GM21515 (cell line): Measurements from ENCODE around the gene LRRC8D.

Source experiments
- ATAC-seq: cut with Tn5 transposase; IDR thresholded peaks from one replicate; pipeline ENCODE4 v1.9.1; 2021; ENCODE audit not compliant: unreplicated experiment

The LRRC8D gene

DNA sequence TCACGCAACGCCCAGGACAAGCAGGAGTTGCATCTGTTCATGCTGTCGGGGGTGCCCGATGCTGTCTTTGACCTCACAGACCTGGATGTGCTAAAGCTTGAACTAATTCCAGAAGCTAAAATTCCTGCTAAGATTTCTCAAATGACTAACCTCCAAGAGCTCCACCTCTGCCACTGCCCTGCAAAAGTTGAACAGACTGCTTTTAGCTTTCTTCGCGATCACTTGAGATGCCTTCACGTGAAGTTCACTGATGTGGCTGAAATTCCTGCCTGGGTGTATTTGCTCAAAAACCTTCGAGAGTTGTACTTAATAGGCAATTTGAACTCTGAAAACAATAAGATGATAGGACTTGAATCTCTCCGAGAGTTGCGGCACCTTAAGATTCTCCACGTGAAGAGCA, 113.6 kb downstream of the LRRC8D start:
- ATAC-seq = no peak

DNA sequence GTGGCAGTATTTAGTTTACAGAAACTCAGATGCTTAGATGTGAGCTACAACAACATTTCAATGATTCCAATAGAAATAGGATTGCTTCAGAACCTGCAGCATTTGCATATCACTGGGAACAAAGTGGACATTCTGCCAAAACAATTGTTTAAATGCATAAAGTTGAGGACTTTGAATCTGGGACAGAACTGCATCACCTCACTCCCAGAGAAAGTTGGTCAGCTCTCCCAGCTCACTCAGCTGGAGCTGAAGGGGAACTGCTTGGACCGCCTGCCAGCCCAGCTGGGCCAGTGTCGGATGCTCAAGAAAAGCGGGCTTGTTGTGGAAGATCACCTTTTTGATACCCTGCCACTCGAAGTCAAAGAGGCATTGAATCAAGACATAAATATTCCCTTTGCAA, 114.4 kb downstream of the LRRC8D start:
- ATAC-seq = no peak

- no peak for ATAC-seq
Measured at GRCh38 chr1:89936694-89937093, 115.9 kb downstream of the LRRC8D start.

- ATAC-seq = no peak
Measured at GRCh38 chr1:89938171-89939055, 117.6 kb downstream of the LRRC8D start.

DNA sequence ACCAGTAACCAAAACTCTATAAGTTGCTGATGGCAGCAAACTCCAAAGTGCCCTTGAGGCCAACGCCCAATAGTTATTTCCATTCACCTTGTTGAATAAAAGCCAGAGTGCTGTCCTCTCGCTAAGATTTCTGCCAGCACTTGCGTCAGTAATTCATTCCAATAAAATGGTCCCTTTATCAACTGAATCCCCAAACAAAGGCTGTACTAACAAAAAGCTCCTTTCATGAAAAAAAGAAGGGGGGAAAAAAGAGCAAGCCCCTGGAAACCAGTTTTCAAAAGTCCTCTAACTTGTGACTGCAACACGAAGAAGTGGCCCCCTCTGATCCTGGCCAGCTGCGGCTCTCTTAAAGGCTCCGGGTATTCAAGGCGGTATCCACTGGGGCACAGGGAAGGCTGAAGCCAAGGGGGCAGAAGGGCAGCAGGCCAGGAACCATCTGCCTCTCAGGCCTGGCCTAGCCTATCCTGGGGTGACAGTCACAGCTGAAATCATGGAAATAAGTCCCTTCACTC, 118.3 kb downstream of the LRRC8D start:
- no peak for ATAC-seq

DNA sequence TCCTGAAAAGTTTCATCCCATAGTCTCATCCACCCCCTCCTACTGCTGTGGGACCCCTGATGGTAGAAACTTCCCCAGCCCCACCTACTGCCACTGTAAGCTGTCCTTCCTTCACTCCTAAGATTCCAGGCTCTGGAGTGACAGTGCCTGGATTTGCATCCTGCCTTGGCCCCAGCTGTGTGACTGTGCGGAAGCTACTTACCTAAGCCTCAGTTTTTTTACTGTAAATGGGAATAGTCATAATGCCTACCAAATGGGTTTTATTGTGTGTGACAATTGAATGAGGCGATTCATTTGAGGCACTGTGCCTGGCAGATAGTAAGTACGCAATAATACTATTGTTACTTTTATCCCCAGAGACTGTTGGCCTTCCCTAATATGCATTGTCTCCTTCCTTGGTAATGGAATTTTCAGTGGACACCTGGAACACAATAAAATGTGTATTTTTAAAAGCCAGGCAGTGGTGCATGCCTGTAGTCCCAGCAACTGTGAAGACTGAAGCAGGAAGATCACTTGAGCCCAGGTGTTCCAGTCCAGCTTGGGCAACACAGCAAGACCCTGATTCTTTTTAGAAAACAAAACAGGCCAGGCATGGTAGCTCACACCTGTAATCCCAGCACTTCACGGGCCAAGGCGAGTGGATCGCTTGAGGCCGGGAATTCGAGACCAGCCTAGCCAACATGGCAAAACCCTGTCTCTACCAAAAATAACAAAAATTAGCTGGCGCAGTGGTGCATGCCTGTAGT, 119.0 kb downstream of the LRRC8D start:
- no peak for ATAC-seq

DNA sequence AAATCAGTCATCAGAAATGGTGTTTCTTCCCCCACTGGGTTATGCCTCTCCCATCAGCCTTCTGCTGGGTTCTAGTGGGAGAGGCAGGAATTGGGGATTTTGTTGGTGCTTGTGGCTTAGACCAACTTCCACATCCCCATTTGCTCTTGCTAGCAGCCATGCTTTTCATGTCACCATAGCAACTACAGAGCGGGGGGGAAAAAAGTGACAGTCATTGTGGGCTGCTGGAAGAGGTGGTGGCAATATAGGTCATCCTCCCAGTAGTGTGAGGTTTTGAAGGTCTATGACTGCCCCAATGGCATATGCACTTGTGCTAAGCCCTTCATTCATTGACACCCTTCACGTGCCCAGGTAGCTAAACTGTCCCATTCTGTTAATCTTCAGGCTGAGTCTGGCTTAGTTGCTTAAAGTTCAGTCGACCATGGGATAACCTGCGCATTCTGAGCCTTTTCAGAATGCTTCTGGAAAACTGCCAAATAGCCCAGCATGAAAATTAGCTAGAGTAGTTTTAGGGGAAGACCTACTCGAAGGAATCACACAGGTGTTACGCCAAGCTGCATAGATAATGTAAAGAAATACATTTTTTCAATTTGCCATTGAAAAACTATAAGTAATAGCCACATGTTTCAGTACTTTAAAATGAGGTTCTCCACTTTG, 120.4 kb downstream of the LRRC8D start:
- no peak for ATAC-seq

DNA sequence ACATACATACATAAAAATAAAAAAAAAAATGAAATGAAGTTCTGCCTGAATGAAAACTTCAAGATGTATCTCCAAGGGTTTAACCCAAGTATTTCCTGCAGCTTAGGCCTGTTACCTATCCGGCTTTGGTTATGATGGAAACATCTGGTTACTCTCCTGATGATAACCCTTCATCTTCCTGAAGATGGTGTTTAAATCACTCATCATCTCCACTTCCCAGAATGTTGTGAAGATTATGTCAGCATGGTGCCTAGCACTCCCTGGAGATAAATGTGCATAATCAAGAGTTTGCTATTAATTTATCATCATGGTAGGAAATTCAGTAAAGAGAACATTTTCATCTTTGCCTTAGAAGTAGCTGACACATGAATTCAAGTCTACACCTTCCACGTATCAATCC, 121.2 kb downstream of the LRRC8D start:
- no peak for ATAC-seq

DNA sequence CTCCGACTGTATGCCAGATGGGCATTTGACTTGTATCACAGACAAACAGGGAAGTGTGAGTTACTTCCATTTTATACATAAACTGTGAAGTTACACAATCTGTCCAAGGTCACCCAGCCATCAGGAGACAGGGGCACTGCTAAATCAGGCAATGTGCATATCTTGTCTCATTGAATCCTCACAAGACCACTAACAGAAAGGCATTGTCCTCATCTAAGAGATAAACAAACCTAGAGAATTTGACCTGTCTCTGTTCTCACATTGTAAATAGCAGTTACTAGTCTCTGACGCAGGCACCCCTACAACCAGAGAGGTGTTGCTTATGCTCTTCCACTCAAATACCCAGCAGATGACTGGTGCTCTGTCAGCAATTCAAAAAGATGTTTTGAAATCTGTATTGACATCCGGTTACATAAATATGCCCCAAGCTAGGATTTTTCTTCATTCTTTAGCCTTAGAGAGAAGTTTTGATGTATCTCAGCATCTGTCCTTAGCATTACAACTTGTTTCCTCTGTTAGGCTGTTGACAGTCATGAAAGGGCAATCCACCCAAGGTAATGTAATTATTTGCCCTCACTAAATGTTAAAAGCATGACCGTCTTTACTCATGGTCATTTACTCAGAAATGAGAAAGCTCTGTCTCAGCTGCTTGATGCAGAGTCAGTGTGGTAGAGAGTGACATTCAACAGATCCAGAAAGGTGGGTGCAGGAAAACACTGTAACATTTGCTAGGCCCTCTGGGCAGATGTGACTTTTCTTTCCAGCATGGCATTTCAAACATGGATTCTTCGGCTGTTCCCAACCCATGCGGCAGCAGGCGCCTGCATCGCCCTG, 122.2 kb downstream of the LRRC8D start:
- no peak for ATAC-seq

DNA sequence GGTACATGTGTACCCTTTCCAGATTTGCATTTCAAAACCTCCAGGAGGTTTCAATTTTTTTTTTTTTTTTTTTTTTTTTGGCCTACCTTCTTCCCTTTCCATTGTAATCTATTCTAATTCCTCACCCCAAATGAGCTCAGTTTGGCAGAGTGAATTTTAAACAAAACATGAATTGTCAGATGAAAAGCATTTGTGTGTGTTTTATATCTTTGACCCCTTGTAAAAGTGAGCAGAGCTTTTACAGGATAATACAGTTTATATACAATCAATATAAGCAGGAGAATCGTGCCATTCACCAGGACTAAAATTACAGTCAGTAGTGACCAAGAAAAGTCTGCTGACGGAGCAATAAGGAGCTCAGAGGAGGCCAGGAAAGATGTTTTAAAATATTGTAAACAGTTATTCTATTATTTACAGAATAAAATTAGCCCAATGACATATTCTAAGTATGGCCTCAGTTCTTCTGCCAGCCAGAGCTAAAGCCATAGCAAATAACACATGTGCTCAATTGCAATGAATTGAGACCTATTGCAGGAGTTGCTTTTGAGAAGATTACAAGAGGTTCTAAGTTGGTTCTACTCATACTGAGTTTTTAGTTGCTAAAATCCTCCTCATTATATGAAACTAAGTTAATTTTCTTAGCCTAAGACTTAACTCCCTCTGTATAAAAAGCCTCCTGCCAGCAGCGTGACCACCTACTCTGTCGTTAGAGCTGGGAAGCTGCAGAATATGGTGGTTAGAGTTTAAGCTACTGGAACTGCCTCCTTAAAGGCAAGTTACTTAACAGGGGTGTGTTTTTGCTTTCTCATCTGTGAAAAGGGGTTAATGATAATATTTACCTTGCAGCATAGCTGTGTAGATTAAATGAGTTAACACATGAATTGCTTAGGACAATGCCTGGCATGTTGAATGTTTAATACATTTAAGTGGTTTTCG, 123.3 kb downstream of the LRRC8D start:
- no peak for ATAC-seq

GRCh38 chr1:89945852-89946476, 125.1 kb downstream of the LRRC8D start:
- peak; percentile 84 for ATAC-seq

DNA sequence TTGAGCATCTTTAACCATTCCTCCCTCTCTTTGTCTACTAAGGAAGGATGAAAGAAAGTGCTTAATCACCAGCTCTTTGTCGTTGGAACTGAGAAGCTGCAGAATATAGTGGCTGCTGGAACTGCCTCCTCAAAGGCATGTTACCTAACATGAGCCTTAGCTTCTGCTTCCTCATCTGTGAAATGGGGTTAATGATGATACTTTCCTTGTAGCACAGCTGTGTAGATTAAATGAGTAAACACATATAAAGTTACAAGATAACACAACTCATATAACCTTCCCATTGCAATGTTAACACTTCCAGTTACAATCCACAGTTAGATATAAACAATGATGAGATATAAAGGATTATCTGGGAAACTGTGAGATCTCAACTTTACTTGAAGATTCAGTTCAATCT, 125.7 kb downstream of the LRRC8D start:
- ATAC-seq = no peak

DNA sequence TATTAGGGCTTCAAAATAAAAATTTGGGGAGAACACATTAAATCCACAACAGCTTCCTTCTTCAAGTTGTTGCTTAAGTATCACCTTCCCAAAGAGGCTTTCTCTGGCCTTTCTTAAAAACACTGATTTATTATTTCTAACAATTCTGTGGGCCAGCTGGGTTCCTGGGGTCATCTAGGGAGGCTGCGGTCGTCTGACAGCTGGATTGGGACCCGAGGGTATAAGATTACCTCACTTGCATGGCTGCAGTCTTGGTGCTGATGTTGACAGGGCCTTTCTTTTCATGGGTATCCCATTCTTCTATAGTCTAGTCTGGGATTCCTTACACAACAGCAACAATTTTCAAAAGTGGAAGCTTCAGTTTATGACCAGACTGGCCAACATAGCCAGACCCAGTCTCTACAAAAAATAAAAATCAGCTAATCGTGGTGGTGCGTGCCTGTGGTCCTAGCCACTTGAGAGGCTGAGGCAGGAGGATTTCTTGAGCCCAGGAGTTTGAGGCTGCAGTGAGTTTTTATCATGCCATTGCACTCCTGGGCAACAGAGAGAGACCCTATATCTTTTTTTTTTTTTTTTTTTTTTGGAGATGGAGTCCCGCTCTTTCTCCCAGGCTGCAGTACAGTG, 128.0 kb downstream of the LRRC8D start:
- ATAC-seq = no peak

- ATAC-seq = no peak
Measured at GRCh38 chr1:89949991-89950624, 129.3 kb downstream of the LRRC8D start.

- ATAC-seq = no peak
Measured at GRCh38 chr1:89950703-89951102, 129.9 kb downstream of the LRRC8D start.

GRCh38 chr1:89951766-89952604, 131.2 kb downstream of the LRRC8D start:
- ATAC-seq = no peak

- no peak for ATAC-seq
Measured at GRCh38 chr1:89952605-89953130, 131.8 kb downstream of the LRRC8D start.
